ENCODE data around the gene PTTG1IP. TPM values are rescaled to one million over a fixed set of nuclear protein-coding genes. Genes with fewer than 3 reads are reported as not detected.

The PTTG1IP gene
- total RNA-seq, 1 experiment from 2014 or later, result 136 TPM

DNA sequence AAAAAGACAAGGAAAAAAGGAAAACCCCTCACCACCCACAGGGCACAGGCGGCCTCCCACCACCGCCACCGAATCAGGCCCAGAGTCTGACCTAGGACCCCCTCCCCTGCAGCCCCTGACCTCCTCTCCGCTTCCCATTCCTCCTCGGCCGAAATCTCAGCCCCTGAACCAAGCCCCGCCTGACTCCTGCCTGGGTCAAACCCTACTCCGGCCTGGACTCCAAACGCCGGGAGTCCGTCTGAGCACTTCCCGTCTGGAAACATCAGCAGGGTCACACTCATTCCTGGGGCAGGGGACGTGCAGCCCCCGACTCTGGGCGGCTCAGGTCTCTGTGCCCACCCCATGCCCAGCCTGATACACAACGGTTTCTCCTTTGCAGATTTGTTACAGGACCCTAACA, 29.2 kb downstream of the PTTG1IP start:
- intact Hi-C loops (cut with micrococcal nuclease; ENCODE audit: unreplicated experiment), result no loop called here
- Mint-ChIP-seq H3K27ac (ENCODE audit: unreplicated experiment) (no peak overlapping the region), H3K27me3 (ENCODE audit: unreplicated experiment) (peaks cover 46% of the 10 kb centered on the region), H3K4me3 (ENCODE audit: low read depth, unreplicated experiment) (no peak overlapping the region), H3K9me3 (ENCODE audit: low read depth, unreplicated experiment) (no peaks in the 10 kb centered on the region), H3K4me1 (ENCODE audit: low read depth, unreplicated experiment) (no peaks in the 10 kb centered on the region), H3K36me3 (ENCODE audit: insufficient read depth, unreplicated experiment) (peaks cover 15% of the 10 kb centered on the region)
- CTCF ChIA-PET, result no interaction called here
- TF ChIP-seq, protein P1, sequence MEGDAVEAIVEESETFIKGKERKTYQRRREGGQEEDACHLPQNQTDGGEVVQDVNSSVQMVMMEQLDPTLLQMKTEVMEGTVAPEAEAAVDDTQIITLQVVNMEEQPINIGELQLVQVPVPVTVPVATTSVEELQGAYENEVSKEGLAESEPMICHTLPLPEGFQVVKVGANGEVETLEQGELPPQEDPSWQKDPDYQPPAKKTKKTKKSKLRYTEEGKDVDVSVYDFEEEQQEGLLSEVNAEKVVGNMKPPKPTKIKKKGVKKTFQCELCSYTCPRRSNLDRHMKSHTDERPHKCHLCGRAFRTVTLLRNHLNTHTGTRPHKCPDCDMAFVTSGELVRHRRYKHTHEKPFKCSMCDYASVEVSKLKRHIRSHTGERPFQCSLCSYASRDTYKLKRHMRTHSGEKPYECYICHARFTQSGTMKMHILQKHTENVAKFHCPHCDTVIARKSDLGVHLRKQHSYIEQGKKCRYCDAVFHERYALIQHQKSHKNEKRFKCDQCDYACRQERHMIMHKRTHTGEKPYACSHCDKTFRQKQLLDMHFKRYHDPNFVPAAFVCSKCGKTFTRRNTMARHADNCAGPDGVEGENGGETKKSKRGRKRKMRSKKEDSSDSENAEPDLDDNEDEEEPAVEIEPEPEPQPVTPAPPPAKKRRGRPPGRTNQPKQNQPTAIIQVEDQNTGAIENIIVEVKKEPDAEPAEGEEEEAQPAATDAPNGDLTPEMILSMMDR (IDR thresholded peaks at IDR 0.05; ENCODE audit: unreplicated experiment), result no peak
- no peak for DNase-seq
- BruUV-seq (replicated peaks), result no TSS peak

DNA sequence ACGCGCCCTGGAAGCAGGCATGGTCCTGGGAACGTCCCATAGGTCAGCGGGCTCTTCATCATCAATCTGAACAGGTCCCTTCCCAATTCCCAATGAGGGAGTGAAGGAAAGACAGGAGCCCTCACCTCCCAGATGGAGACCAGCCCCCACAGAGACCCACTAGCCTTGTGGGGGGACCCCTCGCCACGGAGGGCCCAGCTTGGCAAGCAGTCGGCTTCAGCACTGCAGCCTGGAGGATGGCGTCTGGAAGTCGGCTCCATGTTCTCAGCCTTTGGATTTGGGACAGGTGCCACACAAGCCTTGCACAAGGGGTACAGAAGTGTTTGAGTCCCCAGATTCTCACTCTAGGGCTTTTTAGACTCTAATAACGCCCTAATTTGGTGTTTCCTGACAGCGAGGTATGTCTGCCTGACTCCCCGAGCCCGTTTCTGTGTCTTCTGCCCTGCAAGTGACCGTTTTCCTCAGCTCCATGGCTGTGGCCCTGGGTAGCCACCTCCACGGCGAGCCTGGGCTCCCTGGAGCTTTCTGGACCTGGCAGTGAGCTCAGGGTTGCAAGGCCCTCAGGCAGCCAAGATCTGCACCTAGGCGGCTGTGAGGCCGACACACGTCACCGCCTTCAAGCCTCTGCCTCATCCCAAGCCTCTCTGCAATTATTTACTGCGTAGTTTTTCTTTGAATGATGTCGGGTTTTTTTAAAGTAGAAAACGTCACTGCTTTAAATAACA, 30.6 kb downstream of the PTTG1IP start:
- no peak overlapping the region for H3K4me3 Mint-ChIP-seq (ENCODE audit: low read depth, unreplicated experiment)

DNA sequence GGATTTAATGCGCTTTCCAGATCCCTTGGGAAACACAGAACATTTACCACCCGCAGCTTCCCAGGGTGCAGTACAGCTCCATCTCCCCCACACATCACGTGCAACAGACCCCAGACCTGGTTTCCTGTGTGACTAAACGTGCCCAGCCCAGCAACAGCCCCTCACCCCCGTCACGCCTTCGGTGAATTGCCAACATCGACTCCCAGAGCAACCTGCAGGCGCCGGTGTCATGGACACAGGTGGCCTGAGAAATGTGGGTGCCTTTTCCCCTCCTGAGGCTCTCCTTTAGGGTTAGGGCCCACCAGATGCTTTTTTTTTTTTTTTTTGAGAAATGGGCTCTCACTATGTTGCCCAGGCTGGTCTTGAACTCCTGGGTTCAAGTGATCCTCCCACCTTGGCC, 31.4 kb downstream of the PTTG1IP start:
- H3K27ac Mint-ChIP-seq (ENCODE audit: unreplicated experiment), result no peak overlapping the region
- H3K9me3 Mint-ChIP-seq (ENCODE audit: low read depth, unreplicated experiment), result no peaks in the 10 kb centered on the region
- BruUV-seq (replicated peaks), result no TSS peak
- peaks cover 18% of the 10 kb centered on the region for H3K36me3 Mint-ChIP-seq (ENCODE audit: insufficient read depth, unreplicated experiment)
- no peak for DNase-seq
- CTCF ChIA-PET, result no interaction called here
- intact Hi-C loops (cut with micrococcal nuclease; ENCODE audit: unreplicated experiment), result no loop called here
- TF ChIP-seq, protein P1 (IDR thresholded peaks at IDR 0.05; ENCODE audit: unreplicated experiment), result no peak
- H3K4me3 Mint-ChIP-seq (ENCODE audit: low read depth, unreplicated experiment), result no peak overlapping the region
- peaks cover 66% of the 10 kb centered on the region for H3K27me3 Mint-ChIP-seq (ENCODE audit: unreplicated experiment)
- H3K4me1 Mint-ChIP-seq (ENCODE audit: low read depth, unreplicated experiment), result peaks cover 5% of the 10 kb centered on the region

More for the DNA sequence above, 30.6 kb downstream of the PTTG1IP start:
- TF ChIP-seq, protein P1 (IDR thresholded peaks at IDR 0.05; ENCODE audit: unreplicated experiment), result no peak
- no peak for DNase-seq
- H3K36me3 Mint-ChIP-seq (ENCODE audit: insufficient read depth, unreplicated experiment), result peaks cover 18% of the 10 kb centered on the region
- intact Hi-C loops (cut with micrococcal nuclease; ENCODE audit: unreplicated experiment), result no loop called here
- H3K4me1 Mint-ChIP-seq (ENCODE audit: low read depth, unreplicated experiment), result no peaks in the 10 kb centered on the region
- no peaks in the 10 kb centered on the region for H3K9me3 Mint-ChIP-seq (ENCODE audit: low read depth, unreplicated experiment)
- no peak overlapping the region for H3K27ac Mint-ChIP-seq (ENCODE audit: unreplicated experiment)
- peaks cover 58% of the 10 kb centered on the region for H3K27me3 Mint-ChIP-seq (ENCODE audit: unreplicated experiment)
- CTCF ChIA-PET, result no interaction called here
- no TSS peak for BruUV-seq (replicated peaks)

DNA sequence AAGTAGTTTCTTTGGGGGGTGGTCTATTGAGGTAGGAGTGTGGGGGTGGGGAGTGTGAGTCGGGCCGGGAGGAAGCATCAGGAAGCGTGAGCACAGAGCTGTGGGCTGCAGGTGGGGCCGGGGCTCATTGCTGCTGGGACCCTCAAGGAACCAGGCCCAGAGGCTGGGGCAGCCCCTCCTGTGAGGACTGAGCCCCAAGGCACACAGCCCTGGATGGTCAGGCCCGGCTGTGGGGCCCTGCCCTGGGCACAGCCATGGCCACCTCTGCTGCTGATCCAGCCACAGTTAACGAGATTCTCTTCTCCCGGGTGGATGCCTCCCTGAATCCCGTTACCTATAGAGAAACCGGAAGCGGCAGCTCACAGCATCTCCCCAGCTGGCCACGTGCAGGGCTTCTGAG, 32.7 kb downstream of the PTTG1IP start:
- Mint-ChIP-seq H3K27ac (ENCODE audit: unreplicated experiment) (no peak overlapping the region), H3K4me1 (ENCODE audit: low read depth, unreplicated experiment) (peaks cover 8% of the 10 kb centered on the region), H3K9me3 (ENCODE audit: low read depth, unreplicated experiment) (no peaks in the 10 kb centered on the region), H3K4me3 (ENCODE audit: low read depth, unreplicated experiment) (no peak overlapping the region), H3K27me3 (ENCODE audit: unreplicated experiment) (peaks cover 70% of the 10 kb centered on the region), H3K36me3 (ENCODE audit: insufficient read depth, unreplicated experiment) (peaks cover 10% of the 10 kb centered on the region)
- CTCF ChIA-PET, result no interaction called here
- intact Hi-C loops (cut with micrococcal nuclease; ENCODE audit: unreplicated experiment), result no loop called here
- DNase-seq, result no peak
- no TSS peak for BruUV-seq (replicated peaks)
- TF ChIP-seq, protein P1 (IDR thresholded peaks at IDR 0.05; ENCODE audit: unreplicated experiment), result no peak
